GM12892 (cell line): Measurements from ENCODE around the gene MTOR.

Experiments used
- POLR2A ChIP-seq: IDR thresholded peaks from 2 replicates; pipeline ENCODE4 v1.6.1; 2011; ENCODE audit warnings: low read depth, low read length, control low read depth
- POLR2AphosphoS5 ChIP-seq: IDR thresholded peaks from 2 replicates; pipeline ENCODE4 v1.6.1; 2011; ENCODE audit warnings: low read depth, low read length, control low read depth

DNA sequence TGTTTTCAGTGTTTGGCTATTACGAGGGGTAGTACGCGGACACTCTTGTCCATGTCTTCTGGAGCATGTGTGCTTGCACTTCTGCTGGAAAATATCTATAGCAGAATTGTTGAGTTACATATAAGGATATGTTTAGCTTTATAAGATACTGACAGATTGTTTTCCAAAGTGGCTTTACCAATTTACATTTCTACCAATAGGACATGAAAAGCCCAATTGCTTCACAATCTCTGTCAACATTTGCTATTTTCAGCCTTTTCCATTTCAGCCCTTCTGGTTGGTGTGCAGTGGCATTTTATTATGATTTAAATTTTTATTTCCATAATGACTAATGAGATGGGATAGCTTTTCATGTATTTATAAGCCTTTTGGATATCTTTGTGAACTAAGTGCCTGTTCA is 79.5 kb downstream of the MTOR start:
- no peak for TF ChIP-seq POLR2A
- no peak for TF ChIP-seq POLR2AphosphoS5
